G401.6 (cell line): ENCODE measurements around the gene MYO7A.

ENCODE experiments used
- FAIRE-seq: peaks from 2 replicates; lab custom pipeline; 2012; peaks lifted over from hg19 to GRCh38; lab: Jason Lieb, UNC

Gene MYO7A

GRCh38 chr11:77147036-77147315 lies 18.9 kb downstream of the MYO7A start:
- no peak for FAIRE-seq

GRCh38 chr11:77147668-77148321 lies 19.7 kb downstream of the MYO7A start:
- FAIRE-seq, result no peak

- no peak for FAIRE-seq
These were observed 21.1 kb downstream of the MYO7A start for GRCh38 chr11:77148963-77149715.

GRCh38 chr11:77149716-77150392 lies 21.8 kb downstream of the MYO7A start:
- no peak for FAIRE-seq

GRCh38 chr11:77150836-77151235 lies 22.8 kb downstream of the MYO7A start:
- no peak for FAIRE-seq

- no peak for FAIRE-seq
These were observed 23.9 kb downstream of the MYO7A start for GRCh38 chr11:77151804-77152509.

- FAIRE-seq, result no peak
These were observed 24.8 kb downstream of the MYO7A start for GRCh38 chr11:77152846-77153245.

- FAIRE-seq, result no peak
These were observed 25.5 kb downstream of the MYO7A start for GRCh38 chr11:77153276-77154185.

GRCh38 chr11:77154381-77155081 lies 26.5 kb downstream of the MYO7A start:
- no peak for FAIRE-seq

GRCh38 chr11:77155082-77155475 lies 27.0 kb downstream of the MYO7A start:
- FAIRE-seq, result no peak

- FAIRE-seq, result no peak
These were observed 27.6 kb downstream of the MYO7A start for GRCh38 chr11:77155556-77156130.

- FAIRE-seq, result no peak
These were observed 28.6 kb downstream of the MYO7A start for GRCh38 chr11:77156396-77157195.

GRCh38 chr11:77158041-77158695 lies 30.1 kb downstream of the MYO7A start:
- no peak for FAIRE-seq

GRCh38 chr11:77159219-77159936 lies 31.3 kb downstream of the MYO7A start:
- FAIRE-seq, result no peak

- FAIRE-seq, result no peak
These were observed 32.0 kb downstream of the MYO7A start for GRCh38 chr11:77159937-77160495.

- FAIRE-seq, result no peak
These were observed 35.2 kb downstream of the MYO7A start for GRCh38 chr11:77163271-77163670.

GRCh38 chr11:77165066-77165465 lies 37.0 kb downstream of the MYO7A start:
- FAIRE-seq, result no peak

GRCh38 chr11:77166021-77166420 lies 38.0 kb downstream of the MYO7A start:
- FAIRE-seq, result no peak
